GM21423 (cell line): ENCODE results near the gene VPS13D.

ENCODE experiments used
- ATAC-seq: cut with Tn5 transposase; IDR thresholded peaks from one replicate; pipeline ENCODE4 v1.9.1; 2021; ENCODE audit warnings: mild to moderate bottlenecking, moderate library complexity; ENCODE audit not compliant: unreplicated experiment

Gene VPS13D, protein sequence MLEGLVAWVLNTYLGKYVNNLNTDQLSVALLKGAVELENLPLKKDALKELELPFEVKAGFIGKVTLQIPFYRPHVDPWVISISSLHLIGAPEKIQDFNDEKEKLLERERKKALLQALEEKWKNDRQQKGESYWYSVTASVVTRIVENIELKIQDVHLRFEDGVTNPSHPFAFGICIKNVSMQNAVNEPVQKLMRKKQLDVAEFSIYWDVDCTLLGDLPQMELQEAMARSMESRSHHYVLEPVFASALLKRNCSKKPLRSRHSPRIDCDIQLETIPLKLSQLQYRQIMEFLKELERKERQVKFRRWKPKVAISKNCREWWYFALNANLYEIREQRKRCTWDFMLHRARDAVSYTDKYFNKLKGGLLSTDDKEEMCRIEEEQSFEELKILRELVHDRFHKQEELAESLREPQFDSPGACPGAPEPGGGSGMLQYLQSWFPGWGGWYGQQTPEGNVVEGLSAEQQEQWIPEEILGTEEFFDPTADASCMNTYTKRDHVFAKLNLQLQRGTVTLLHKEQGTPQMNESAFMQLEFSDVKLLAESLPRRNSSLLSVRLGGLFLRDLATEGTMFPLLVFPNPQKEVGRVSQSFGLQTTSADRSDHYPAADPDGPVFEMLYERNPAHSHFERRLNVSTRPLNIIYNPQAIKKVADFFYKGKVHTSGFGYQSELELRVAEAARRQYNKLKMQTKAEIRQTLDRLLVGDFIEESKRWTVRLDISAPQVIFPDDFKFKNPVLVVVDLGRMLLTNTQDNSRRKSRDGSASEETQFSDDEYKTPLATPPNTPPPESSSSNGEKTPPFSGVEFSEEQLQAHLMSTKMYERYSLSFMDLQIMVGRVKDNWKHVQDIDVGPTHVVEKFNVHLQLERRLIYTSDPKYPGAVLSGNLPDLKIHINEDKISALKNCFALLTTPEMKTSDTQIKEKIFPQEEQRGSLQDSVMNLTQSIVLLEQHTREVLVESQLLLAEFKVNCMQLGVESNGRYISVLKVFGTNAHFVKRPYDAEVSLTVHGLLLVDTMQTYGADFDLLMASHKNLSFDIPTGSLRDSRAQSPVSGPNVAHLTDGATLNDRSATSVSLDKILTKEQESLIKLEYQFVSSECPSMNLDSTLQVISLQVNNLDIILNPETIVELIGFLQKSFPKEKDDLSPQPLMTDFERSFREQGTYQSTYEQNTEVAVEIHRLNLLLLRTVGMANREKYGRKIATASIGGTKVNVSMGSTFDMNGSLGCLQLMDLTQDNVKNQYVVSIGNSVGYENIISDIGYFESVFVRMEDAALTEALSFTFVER (N-terminal part only)

DNA sequence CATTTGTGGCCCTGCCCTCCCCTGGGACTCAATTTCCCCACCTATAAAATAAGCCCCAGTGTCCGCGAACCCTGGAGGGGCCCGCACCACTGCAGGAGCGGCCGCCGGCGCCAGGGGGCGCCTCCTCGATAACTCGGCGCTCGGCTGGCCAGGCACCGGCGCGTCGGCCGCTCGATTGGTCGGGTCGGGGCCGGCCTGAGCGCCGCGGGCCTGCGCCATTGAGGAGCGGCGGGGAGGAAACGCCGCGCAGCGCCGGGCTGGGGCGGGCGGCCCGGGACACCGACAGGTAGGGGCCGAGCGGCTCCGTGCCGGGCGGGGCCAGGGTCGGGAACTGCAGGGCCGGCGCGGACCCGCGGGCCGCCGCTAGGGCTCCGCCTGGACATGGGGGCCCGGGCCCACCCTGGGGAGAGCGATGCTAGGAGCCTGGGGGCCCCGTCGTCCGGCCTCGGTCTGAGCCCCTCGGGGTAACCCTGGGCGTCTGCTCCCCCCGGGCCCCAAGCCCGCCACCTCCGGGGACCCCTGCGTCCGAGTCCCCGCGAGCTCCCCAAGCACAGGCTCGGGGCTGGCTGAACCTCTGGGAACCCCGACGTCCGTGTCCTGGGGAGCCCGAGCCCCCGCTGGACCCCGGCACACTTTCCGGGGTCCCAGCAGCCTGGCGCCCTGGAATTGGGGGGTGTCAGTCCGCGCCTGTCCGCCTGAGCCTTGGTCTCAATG is at the start of gene VPS13D:
Gene VPS13D, plus strand, starts transcription at position 196 of the 714 bp plus-strand sequence. CDS start 4,237 bp downstream, outside the sequence.
- peak; percentile 86 for ATAC-seq

DNA sequence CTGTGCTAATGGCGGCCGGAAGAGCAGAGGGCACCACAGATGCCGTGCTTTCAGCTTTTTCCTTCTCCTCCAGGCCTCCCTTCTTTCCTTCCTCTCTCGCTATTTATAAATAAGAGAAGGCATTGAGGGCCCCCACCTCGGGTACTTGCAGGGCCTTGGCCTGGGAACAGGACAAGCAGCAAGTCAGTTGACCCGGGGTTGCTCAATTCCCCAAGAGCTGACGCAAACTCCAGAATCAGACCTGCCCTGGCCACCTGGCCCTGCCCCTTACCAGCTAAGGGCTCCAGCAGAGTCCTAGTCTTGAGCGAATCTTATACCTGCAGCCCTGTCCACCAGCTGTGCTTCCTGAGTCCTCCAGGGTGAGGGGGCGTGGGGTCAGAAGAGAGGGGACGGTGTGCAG is 49.5 kb upstream of the VPS13D start:
- ATAC-seq, result no peak

DNA sequence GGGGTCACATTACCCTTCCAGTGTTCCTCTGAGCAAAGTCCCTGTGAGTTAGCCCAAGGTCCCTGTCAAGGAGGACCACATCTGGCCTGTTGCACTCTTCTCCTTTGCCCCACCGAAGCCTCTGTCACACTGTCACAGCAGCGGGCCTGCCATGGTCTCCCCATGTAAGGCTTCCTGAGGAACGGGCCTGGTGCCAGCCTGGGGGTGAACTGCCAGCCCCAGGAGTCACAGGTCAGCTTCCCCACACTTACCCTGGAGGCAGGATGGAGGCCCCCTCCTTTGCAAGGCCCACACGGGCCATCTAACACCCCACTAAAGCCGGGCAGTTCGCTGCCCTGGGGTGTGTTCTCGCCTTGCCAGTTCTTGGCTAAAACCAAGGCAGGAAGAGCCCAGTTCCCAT is 48.9 kb upstream of the VPS13D start:
- no peak for ATAC-seq

DNA sequence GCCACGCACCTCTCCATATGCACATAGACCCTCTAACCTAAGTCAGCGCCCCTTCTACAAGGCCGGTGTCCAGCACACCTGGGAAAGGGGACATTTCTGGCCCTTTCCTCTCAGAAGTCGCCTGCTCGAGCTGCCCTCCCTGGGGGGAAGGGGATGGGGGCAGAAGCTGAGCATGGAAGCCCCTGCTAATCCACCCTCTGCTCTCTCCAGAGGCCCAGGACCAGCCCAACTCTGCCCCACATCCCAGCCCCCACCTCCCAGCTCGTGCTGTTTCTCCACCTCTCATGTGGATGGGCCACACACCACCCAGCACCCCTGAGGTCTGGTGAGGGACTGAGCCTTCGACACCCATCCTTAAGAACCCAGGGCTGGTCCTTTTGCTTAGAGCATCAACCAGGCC is 48.3 kb upstream of the VPS13D start:
- ATAC-seq, result no peak

DNA sequence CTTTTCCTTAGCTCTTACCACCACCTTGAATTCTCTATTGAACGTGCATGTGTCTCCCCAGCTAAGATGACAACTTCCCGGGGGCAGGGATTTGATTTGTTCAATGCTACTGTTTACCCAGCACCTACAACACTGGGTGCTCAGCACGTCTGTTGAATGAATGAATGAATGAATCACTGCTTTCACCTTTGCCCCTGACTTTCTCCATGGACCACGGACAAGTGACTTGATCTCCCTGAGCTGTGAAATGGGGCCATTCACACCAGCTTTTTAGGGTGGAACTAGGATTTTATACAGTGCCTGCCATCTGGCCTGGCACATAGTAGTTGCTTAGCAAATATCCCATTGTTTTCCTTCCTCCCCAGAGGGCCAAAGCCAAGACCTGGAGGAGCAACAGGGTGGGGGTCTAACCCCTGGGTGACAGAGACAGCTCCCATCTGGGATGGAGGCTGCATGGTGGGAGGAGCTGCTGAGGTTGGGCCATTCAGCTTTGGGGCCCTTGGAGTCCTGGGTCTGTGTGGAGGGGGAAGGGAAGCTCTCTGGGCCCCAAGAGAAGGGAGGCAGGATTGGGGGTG is 47.3 kb upstream of the VPS13D start:
- ATAC-seq, result no peak

DNA sequence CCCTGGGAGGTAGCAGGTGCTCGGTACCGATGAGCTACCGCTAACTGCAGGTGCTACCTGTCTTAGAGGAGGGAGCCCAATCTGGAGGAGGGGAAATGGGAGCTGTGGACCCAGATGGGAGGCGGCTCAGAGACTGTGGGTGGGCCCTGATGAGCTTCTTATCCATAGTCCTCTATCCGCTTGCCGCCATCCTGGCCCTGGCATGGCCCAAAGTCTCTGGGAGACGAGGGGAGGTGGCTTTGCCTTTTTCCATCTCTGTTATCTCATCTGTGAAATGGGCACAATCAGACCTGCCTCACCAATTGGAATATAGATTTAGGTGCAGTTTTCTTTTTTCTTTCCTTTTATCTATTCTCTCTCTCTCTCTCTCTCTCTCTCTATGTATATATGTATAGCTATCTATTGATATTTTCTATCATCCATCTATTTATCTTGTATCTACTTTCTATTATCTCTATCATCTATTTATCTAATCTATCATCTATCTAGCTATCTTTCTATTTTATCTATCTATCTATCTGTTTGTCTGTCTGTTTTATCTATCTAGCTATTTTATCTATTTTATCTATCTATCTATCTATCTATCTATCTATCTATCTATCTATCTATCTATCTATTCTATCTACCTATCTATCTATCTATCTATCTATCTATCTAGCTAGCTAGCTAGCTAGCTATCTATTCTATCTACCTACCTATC is 46.6 kb upstream of the VPS13D start:
- no peak for ATAC-seq

DNA sequence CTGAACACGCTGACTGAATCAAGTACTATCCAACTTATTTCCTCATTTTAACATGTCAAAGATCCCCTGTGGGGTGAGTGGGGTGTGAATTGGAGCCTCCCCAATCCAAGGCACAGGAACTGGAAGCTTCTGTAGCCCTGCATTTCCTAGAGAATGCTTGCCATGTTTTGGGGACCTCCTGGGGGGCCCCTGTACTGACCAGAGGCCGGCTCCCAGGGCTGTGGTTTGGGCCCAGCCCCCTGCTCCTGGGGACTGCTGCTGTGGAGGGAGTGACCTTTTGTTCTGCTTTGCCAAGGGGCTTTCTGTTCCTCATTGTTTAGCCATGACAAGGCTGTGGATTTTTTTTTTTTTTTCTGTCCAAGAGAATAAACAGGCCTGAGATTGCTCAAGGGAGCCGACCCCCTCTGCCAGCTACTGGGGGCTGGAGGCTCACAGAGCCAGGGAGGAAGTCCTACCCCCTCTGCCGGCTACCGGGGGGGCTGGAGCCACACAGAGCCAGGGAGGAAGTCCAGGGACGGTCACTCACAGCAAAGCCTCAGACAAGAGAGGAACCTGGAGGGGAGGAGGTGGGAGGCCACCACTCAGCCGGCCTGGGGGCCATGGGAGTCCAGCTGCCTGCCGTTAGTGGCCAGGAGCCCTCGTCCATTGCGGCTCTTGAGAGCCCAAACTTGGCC is 45.7 kb upstream of the VPS13D start:
- ATAC-seq, result no peak

DNA sequence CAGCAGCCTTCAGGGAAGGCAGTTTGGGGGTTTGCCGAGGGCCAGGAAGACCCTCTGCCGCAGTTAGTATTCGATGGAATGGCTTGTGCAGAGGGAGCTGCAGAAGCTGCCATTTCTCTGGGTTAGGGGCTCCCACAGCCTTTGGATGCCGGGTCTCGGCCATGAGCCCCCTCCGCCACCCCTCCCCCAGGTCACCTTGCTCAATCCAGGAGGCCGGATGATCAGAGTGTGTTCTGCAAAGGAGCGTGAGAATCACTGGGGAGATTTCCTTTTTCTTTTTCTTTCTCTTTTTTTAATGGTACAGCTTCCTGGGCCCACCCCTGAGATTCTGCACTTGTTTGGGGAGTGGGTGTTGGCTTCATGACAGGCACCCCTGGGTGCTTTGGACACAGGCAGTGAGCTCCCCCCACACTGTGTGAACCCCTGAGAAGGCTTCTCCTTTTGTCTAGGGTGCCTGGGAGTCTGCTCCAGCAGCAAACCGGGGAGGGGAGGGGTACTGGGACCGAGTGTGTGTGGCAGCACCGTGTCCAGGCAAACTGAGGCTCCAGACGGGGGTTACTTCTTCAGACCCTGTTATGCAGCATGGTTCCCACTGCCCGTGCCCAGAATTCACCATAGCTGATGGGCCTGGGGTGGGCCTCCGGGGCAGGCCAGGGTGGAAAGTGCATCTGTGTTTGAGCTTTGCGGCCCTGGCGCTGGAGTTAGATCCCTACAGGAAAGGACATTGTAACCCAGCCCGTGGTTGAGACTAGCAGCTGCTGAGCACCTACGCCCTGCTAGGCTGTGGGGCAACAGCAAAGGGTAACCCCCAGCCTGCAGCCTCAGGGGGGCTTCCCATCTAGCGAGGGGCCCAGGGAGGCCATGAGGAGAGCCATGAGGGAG is 44.6 kb upstream of the VPS13D start:
- no peak for ATAC-seq

DNA sequence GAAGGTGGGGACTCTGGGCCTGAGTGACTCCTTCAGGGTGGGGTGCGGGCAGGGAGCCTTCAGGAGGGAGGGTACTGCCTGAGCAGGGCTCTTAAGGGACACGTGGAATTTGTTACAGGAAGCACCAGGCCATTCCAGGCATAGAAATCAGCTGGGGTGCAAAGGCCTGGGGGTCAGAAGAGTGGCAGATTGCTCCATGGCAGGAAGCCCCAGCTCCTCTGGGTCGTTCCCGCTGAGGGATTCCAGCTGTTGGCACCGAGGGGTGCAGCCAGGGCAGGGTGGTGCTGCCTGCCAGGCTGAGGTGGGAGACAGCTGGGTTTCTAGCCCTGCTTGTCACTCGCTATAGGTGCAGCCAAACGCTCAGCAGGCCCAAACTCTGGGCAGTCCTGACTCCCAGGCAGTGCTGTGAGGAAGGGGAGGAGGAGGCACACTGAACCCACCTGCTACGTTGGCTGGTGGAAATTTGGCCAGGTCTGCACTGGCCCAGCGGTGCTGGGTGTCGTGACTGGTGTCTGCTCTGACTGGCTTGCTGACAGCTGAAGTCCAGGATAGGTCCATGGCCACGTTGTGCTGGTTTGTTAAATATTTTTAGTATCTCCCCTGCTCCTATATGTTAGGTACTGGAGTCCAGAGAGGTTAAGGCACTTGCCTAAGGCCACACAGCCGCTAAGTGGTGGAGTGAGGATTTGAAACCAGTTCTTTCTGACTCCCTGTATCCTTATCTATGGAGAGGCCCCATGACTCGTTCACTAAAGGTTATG is 43.7 kb upstream of the VPS13D start:
- no peak for ATAC-seq

DNA sequence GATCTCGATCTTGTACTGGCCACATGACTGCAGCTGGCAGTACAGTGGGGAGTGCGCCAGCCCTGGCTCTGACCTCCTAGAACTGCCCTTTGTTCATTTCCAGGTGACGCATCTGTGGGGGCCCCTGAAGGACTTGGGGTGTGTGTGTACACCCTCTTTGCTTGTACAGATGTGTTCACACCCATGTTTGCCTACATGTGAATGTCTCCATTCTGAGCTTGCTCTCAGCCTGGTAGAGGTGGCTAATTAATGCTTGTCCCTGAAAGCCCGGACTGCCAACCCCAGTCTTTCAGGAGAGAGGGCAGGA is 43.2 kb upstream of the VPS13D start:
- no peak for ATAC-seq

DNA sequence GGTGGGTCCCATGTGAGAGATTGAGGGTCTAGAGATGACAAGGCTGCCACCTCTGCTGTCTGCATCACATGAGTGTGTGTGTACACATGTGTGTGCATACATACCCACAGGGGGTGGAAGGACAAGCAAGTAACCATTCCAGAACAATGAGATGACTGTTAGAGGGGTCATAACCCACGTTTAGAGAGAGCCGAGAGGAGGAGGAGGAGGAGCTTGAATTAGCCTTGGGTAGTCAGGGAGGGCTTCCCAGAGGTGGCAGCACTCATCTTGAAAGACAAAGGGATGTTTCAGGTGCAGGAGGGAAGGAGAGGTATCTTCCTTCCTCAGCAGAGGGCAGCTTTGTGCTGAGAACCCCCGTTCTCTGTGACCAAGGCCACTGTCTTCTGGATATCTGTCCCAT is 41.7 kb upstream of the VPS13D start:
- ATAC-seq, result no peak

DNA sequence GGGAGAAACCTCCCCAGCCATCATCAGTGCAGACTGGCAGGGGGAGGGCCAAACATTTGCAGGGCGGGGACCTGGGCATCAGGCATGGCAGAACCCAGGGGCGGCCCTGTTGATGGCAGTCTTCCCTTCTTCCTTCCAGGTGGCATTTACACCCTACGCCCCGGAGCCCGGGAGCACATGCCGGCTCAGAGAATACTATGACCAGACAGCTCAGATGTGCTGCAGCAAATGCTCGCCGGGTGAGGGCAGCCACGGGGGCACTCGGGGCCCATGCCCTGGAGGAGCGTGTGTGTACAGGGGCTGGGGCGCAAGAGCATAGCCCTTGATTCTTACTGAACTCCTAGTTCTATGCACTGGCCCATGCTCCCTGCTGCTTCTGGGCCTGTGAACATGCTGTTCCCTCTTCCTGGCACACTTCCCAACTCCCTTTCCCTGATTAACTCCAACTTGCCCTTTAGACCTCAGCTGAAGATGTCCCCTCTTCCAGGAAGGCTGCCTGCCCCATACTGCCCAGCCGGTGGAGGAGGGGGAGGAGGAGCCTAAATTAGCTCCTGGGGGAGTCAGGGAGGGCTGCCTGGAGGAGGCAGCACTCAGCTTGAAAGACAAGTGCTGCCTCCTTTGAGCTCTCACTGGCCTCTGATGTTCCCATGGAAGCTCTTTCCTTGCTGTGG is 41.0 kb upstream of the VPS13D start:
- ATAC-seq, result no peak

DNA sequence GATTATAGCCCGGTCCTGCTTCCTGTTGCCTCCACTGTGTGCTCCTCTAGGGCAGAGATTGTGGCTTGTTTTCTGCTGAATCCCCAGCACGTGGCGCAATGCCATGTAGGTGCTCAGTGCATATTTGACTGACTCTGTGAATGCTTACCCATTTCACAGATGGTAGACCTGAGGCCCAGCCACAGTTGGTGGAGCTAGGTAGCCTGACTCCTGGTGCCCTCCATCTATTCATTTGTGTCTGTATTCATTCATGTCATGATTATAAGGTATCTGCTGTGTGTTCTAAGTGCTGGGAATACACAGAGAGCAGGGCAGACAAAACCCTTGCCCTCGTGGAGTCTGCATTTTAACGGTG is 40.5 kb upstream of the VPS13D start:
- no peak for ATAC-seq

DNA sequence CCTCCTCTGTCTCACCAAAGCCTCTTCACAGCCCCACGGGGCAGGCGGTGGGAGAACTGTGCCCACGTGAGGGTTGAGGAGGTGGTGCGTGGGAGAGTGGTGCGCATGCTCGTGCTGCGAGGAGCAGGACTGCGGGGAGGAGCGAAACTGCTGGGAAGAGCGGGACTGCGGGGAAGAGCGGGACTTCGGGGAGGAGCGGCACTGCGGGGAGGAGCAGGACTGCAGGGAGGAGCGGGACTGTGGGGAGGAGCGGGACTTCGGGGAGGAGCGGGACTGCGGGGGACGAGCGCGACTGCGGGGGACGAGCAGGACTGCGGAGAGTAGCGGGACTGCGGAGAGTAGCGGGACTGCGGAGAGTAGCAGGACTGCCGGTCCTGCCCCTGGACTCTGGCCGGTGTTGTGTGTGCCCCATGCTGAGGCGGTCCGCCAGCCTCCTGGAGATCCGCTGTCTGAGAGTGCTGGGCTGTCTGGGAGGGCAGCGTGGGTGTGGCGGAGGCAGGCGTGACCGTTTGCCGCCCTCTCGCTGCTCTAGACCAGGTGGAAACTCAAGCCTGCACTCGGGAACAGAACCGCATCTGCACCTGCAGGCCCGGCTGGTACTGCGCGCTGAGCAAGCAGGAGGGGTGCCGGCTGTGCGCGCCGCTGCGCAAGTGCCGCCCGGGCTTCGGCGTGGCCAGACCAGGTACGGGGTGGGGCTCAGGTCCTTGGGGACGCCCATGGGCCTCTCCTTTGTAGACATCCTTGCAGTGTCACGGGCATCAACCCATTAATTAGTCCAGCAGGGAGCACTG is 38.4 kb upstream of the VPS13D start:
- ATAC-seq, result no peak

DNA sequence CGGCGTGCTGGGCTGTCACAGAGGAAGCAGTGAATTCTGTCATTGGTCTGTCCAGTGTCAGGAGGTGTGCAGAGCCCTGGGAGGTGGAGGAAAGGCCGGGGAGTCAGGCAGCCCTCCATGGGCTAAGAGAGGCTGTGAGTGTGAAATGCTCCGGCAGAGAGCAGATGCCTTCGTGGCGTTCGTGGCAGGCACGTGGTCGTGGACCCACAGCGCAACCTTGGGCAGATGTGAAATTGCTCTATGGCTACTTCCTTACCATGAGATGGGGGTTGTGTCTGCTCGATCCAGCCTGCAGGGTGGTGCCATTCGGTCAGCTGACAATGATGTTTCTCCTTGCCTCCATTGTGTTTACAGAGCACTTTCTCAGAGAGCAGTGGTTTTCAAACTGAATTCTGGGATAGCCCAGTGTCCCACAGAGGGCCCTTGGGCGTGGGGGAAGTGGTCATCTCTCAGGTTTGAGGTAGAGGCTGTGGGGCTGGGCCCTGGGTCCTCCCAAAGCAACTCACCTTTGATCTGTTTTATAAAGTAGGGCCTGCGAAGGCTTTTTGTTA is 35.1 kb upstream of the VPS13D start:
- no peak for ATAC-seq

DNA sequence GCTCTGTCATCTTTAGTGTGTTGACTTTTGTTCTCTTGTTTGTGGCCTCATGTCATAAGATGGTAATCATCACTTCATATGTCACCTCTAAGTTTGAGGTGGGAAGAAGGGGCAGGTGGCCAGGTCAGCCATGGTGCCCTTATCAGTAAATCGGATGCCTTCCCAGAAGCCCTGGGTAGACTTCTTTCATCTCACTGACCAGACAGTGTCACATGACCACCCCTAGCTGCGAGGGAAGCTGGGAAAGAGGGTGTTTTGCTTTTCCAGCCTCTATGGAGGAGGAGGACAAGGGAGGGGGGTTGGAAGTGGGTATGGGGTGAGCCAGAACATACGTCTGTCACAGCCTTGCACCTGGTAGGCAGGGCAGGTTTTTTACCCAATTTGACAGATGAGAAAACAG is 34.4 kb upstream of the VPS13D start:
- no peak for ATAC-seq
